Stomach (tissue), 9 donors: ENCODE results near the gene SLC43A1. TPM values are rescaled to one million over a fixed set of nuclear protein-coding genes. Genes with fewer than 3 reads are reported as not detected.

Experiments
- DNase-seq, 2 donors: peaks; one replicate each; pipeline versions ENCODE4 v3.0.0 to v3.0.0-alpha.2; 2013 to 2019
- H3K27ac ChIP-seq, 5 donors: fragments of 200-600 bp in 4 of 5; sonication (generic) in 4 of 5; one replicate each; pipeline ENCODE4 v1.5.1; 2013 to 2019; ENCODE audit warnings: mild to moderate bottlenecking in 1 of 5, moderate library complexity in 1 of 5
- H3K27me3 ChIP-seq, 3 donors: fragments of 200-600 bp; sonication (generic); one replicate each; pipeline ENCODE4 v1.5.1; 2017 to 2019; ENCODE audit warnings: mixed run types in 1 of 3
- H3K36me3 ChIP-seq, 4 donors: fragments of 200-600 bp; sonication (generic); 1 replicate in 3 of 4; 2 replicates in 1 of 4; pipeline ENCODE4 v1.5.1; 2016 to 2019
- H3K4me1 ChIP-seq, 4 donors: fragments of 200-600 bp; sonication (generic); one replicate each; pipeline ENCODE4 v1.5.1; 2016 to 2019
- H3K4me3 ChIP-seq, 4 donors: fragments of 200-600 bp; sonication (generic) in 3 of 4; one replicate each; pipeline ENCODE4 v1.5.1; 2016 to 2019; ENCODE audit warnings: mild to moderate bottlenecking in 1 of 4
- H3K9me3 ChIP-seq, 4 donors: fragments of 200-600 bp; sonication (generic); one replicate each; pipeline ENCODE4 v1.5.1; 2016 to 2019
- CTCF ChIP-seq, 7 experiments: fragments of 450-650 bp in 4 of 7; fragments of 200-600 bp in 3 of 7; sonication (generic) in 3 of 7; IDR thresholded peaks; one replicate each; pipeline ENCODE4 v1.5.1; 2016 to 2019; ENCODE audit warnings: antibody characterized with exemption in 7 of 7, control low read depth in 2 of 7, mild to moderate bottlenecking in 1 of 7
- EP300 ChIP-seq: sonication (generic); formaldehyde crosslinking; IDR thresholded peaks from one replicate; pipeline ENCODE4 v1.6.1; 2017; ENCODE audit warnings: antibody characterized with exemption
- POLR2A ChIP-seq, 4 donors: fragments of 450-650 bp; IDR thresholded peaks; one replicate each; pipeline ENCODE4 v1.6.1; 2016; ENCODE audit warnings: antibody characterized with exemption in 4 of 4, control low read depth in 2 of 4, mild to moderate bottlenecking in 1 of 4, moderate library complexity in 1 of 4
- POLR2AphosphoS5 ChIP-seq, 3 donors: sonication (generic); formaldehyde crosslinking; IDR thresholded peaks; one replicate each; pipeline ENCODE4 v1.6.1; 2016; ENCODE audit warnings: antibody characterized with exemption in 3 of 3
- WGBS, 5 donors: extraction: QIAGEN DNeasy Blood & Tissue Kit in 3 of 5; methylation state at CpG; one replicate each; pipeline versions ENCODE4 v1.1.5 to v1.1.7; 2013 to 2018; 5-methylcytosine and 5-hydroxymethylcytosine counted together
- intact Hi-C: fragments of 100-400 bp; cut with DNase I; formaldehyde crosslinking; loops from one replicate; pipeline ENCODE4 v1.15.1; 2023; ENCODE audit warnings: low total_unique reads
- polyA plus RNA-seq, 3 donors: library from polyadenylated mRNA; stranded (reverse); fragments of 200-250 nt; gene quantifications; one replicate each; pipeline ENCODE4 v1.2.3, GENCODE V29; 2013
- total RNA-seq, 5 donors: library from RNA; depleted of rRNA; stranded (reverse); fragments of >200 nt; gene quantifications; one replicate each; pipeline versions ENCODE4 v1.1.0 to v1.2.3, GENCODE V29; 2014 to 2016
- donor health status: healthy with polysubstance abuse.
- donor health status: Bipolar disorder and iron deficiency.
- donor health status: healthy.

The SLC43A1 gene
- total and polyA plus RNA-seq, 8 donors, result 10.5 to 38.4 (median 19.1) TPM

DNA sequence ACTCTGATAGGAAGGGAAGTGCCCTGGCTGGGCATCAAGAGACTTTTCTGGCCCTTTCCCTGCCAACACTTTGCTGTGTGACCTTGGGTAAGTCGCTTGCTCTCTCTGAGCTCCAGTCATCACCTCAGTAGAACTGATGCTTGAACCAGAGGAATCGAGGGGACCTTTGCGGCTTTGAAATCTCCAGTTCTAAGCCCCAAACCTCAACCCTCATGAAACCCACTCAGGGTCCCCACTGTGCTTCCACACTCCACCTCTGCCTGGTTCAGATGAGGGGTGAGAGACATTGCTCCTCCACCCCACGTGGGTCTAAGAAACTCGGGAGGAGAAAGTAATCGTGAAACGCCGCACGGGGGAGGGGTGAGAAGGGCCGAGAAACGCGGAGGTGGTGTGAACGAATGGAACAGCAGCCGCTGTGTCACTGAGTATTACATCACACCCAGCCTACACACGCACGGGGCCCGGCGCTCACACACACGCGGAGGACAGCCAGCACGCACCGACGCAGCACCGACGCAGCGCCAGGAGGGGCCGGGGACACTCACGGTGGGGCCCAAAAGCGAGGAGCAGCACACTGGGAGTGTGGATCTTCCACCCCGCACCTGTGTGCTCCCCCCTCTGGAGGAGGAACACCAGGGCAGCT is 50.8 kb downstream of the SLC43A1 start:
- Histone ChIP-seq H3K27me3 (peaks cover 4 to 30% (median 16%) of the 10 kb centered on the region in 3 donors), H3K4me1 (peaks cover 14 to 16% (median 15%) of the 10 kb centered on the region in 4 donors), H3K36me3 (no peaks in the 10 kb centered on the region), H3K27ac (no peak overlapping the region), H3K9me3 (no peaks in the 10 kb centered on the region), H3K4me3 (no peak overlapping the region)
- intact Hi-C loops, result no loop called here
- TF ChIP-seq CTCF (IDR thresholded peaks at IDR 0.05) (no peak), EP300 (no peak), POLR2A (IDR thresholded peaks at IDR 0.05) (no peak), POLR2AphosphoS5 (IDR thresholded peaks at IDR 0.05) (no peak)
- DNase-seq, result no peak
- WGBS, 5 donors, result 55 to 63% (median 60%) methylated on average over 29 to 30 of the region's 30 CpGs

GRCh38 chr11:57463671-57464538 is 51.6 kb downstream of the SLC43A1 start:
- DNase-seq, result no peak
- intact Hi-C loops, result no loop called here
- H3K9me3 ChIP-seq, result no peaks in the 10 kb centered on the region
- H3K4me3 ChIP-seq, result no peak overlapping the region
- no peak for TF ChIP-seq POLR2A (IDR thresholded peaks at IDR 0.05)
- no peak for TF ChIP-seq CTCF (IDR thresholded peaks at IDR 0.05)
- no peak for TF ChIP-seq EP300
- TF ChIP-seq POLR2AphosphoS5 (IDR thresholded peaks at IDR 0.05), result no peak
- WGBS, 5 donors, result 70 to 77% (median 75%) methylated on average over 13 to 14 of the region's 14 CpGs
- H3K27me3 ChIP-seq, result peaks cover 4 to 38% (median 23%) of the 10 kb centered on the region in 3 donors
- H3K36me3 ChIP-seq, result no peaks in the 10 kb centered on the region
- H3K4me1 ChIP-seq, result peaks cover 21 to 24% (median 23%) of the 10 kb centered on the region in 4 donors
- H3K27ac ChIP-seq, result no peak overlapping the region

GRCh38 chr11:57462597-57462996 is 52.9 kb downstream of the SLC43A1 start:
- peaks cover 34 to 37% (median 35%) of the 10 kb centered on the region in 4 donors for H3K4me1 ChIP-seq
- DNase-seq, result no peak
- no peak overlapping the region for H3K4me3 ChIP-seq
- no peaks in the 10 kb centered on the region for H3K9me3 ChIP-seq
- H3K36me3 ChIP-seq, result no peaks in the 10 kb centered on the region
- intact Hi-C loops, result no loop called here
- 64 to 91% (median 81%) methylated on average over 3 of the region's 3 CpGs for WGBS, 5 donors
- H3K27ac ChIP-seq, result no peak overlapping the region
- peaks cover 4 to 51% (median 36%) of the 10 kb centered on the region in 3 donors for H3K27me3 ChIP-seq
- TF ChIP-seq POLR2AphosphoS5 (IDR thresholded peaks at IDR 0.05) (no peak), POLR2A (IDR thresholded peaks at IDR 0.05) (no peak), CTCF (IDR thresholded peaks at IDR 0.05) (no peak), EP300 (no peak)

- intact Hi-C loops, result no loop called here
- no peak for DNase-seq
- peaks cover 4 to 57% (median 36%) of the 10 kb centered on the region in 3 donors for H3K27me3 ChIP-seq
- 57 to 71% (median 65%) methylated on average over 15 to 16 of the region's 16 CpGs for WGBS, 5 donors
- no peaks in the 10 kb centered on the region for H3K36me3 ChIP-seq
- H3K4me1 ChIP-seq, result peaks cover 36 to 43% (median 42%) of the 10 kb centered on the region in 4 donors
- no peak overlapping the region for H3K27ac ChIP-seq
- no peak overlapping the region for H3K4me3 ChIP-seq
- TF ChIP-seq POLR2A (IDR thresholded peaks at IDR 0.05) (no peak), EP300 (no peak), POLR2AphosphoS5 (IDR thresholded peaks at IDR 0.05) (no peak), CTCF (IDR thresholded peaks at IDR 0.05) (no peak)
- H3K9me3 ChIP-seq, result no peaks in the 10 kb centered on the region
Observed at GRCh38 chr11:57461841-57462489, 53.5 kb downstream of the SLC43A1 start.
